Duodenal mucosa (tissue), 2 donors: ENCODE results near the gene JPH4.

Source experiments
- H3K27ac ChIP-seq: one replicate; pipeline ENCODE4 v1.7.0; 2013; ENCODE audit warnings: low read depth, low read length
- H3K27me3 ChIP-seq, 2 donors: one replicate each; pipeline ENCODE4 v1.7.0; 2013; ENCODE audit warnings: low read length in 2 of 2, control low read depth in 1 of 2; ENCODE audit not compliant: insufficient read depth in 2 of 2, control insufficient read depth in 1 of 2
- H3K36me3 ChIP-seq, 2 donors: one replicate each; pipeline ENCODE4 v1.7.0; 2013; ENCODE audit warnings: low read length in 2 of 2, control low read depth in 1 of 2; ENCODE audit not compliant: insufficient read depth in 2 of 2, control insufficient read depth in 1 of 2
- H3K4me1 ChIP-seq, 2 donors: one replicate each; pipeline ENCODE4 v1.7.0; 2013; ENCODE audit warnings: low read length in 2 of 2, control low read depth in 1 of 2; ENCODE audit not compliant: insufficient read depth in 2 of 2, control insufficient read depth in 1 of 2
- H3K4me3 ChIP-seq, 2 donors: one replicate each; pipeline ENCODE4 v1.7.0; 2013; ENCODE audit warnings: low read length in 2 of 2, low read depth in 1 of 2
- H3K9ac ChIP-seq, 2 donors: one replicate each; pipeline ENCODE4 v1.7.0; 2013; ENCODE audit warnings: low read length in 2 of 2, low read depth in 1 of 2
- H3K9me3 ChIP-seq, 2 donors: one replicate each; pipeline ENCODE4 v1.7.0; 2013; ENCODE audit warnings: low read length in 2 of 2, control low read depth in 1 of 2; ENCODE audit not compliant: control insufficient read depth in 1 of 2

Gene JPH4

GRCh38 chr14:23571701-23572523, 6.7 kb downstream of the JPH4 start:
- Histone ChIP-seq H3K9me3 (no peaks in the 10 kb centered on the region), H3K27me3 (peaks cover 20 to 23% of the 10 kb centered on the region in 2 donors), H3K9ac (no peak overlapping the region), H3K36me3 (no peaks in the 10 kb centered on the region), H3K27ac (no peak overlapping the region), H3K4me1 (peaks cover 15 to 19% of the 10 kb centered on the region in 2 donors), H3K4me3 (no peak overlapping the region)

- no peak overlapping the region for H3K27ac ChIP-seq
- H3K4me3 ChIP-seq, result no peak overlapping the region
- peaks cover 17 to 18% of the 10 kb centered on the region in 2 donors for H3K4me1 ChIP-seq
- H3K9ac ChIP-seq, result no peak overlapping the region
- no peaks in the 10 kb centered on the region for H3K9me3 ChIP-seq
- peaks cover 11 to 14% of the 10 kb centered on the region in 2 donors for H3K27me3 ChIP-seq
- H3K36me3 ChIP-seq, result peaks cover 0 to 3% of the 10 kb centered on the region in 2 donors
Observed at GRCh38 chr14:23570806-23571483, 7.6 kb downstream of the JPH4 start.

- Histone ChIP-seq H3K36me3 (peaks cover 5 to 17% of the 10 kb centered on the region in 2 donors), H3K9ac (no peak overlapping the region), H3K4me1 (peaks cover 17 to 18% of the 10 kb centered on the region in 2 donors), H3K9me3 (no peaks in the 10 kb centered on the region), H3K27ac (no peak overlapping the region), H3K4me3 (no peak overlapping the region), H3K27me3 (peaks cover 4% of the 10 kb centered on the region in 2 donors)
Observed at GRCh38 chr14:23569443-23570151, 9.0 kb downstream of the JPH4 start.

- Histone ChIP-seq H3K27me3 (peaks cover 4% of the 10 kb centered on the region in 2 donors), H3K4me3 (no peak overlapping the region), H3K36me3 (peaks cover 5 to 25% of the 10 kb centered on the region in 2 donors), H3K9me3 (no peaks in the 10 kb centered on the region), H3K9ac (no peak overlapping the region), H3K4me1 (peaks cover 17 to 18% of the 10 kb centered on the region in 2 donors), H3K27ac (no peak overlapping the region)
Observed at GRCh38 chr14:23568600-23569331, 9.8 kb downstream of the JPH4 start.

- H3K9ac ChIP-seq, result peak overlapping the region; percentile 80 to 81
- H3K27me3 ChIP-seq, result peaks cover 0 to 4% of the 10 kb centered on the region in 2 donors
- no peaks in the 10 kb centered on the region for H3K9me3 ChIP-seq
- no peak overlapping the region for H3K27ac ChIP-seq
- peak overlapping the region in 1 of 2 donors; percentile 81 for H3K4me3 ChIP-seq
- H3K4me1 ChIP-seq, result peaks cover 17 to 18% of the 10 kb centered on the region in 2 donors
- peaks cover 5 to 31% of the 10 kb centered on the region in 2 donors for H3K36me3 ChIP-seq
Observed at GRCh38 chr14:23568021-23568599, 10.5 kb downstream of the JPH4 start.

GRCh38 chr14:23567186-23568020, 11.2 kb downstream of the JPH4 start, which contains the start of gene AP1G2:
Gene AP1G2 (minus strand): TSS chr14:23567791. CDS start chr14:23567314, 477 bp downstream.
- Histone ChIP-seq H3K4me3 (peak within 1 kb of the TSS; percentile 81 to 90), H3K9me3 (no peaks in the 10 kb centered on the region), H3K27me3 (peaks cover 0 to 4% of the 10 kb centered on the region in 2 donors), H3K27ac (peak within 1 kb of the TSS; percentile 60), H3K4me1 (peaks cover 17 to 18% of the 10 kb centered on the region in 2 donors), H3K36me3 (peaks cover 5 to 32% of the 10 kb centered on the region in 2 donors), H3K9ac (peak within 1 kb of the TSS; percentile 80 to 81)

- peaks cover 11 to 38% of the 10 kb centered on the region in 2 donors for H3K36me3 ChIP-seq
- no peaks in the 10 kb centered on the region for H3K9me3 ChIP-seq
- H3K27me3 ChIP-seq, result peaks cover 0 to 4% of the 10 kb centered on the region in 2 donors
- H3K27ac ChIP-seq, result no peak overlapping the region
- peak overlapping the region; percentile 81 to 90 for H3K4me3 ChIP-seq
- peaks cover 17 to 18% of the 10 kb centered on the region in 2 donors for H3K4me1 ChIP-seq
- H3K9ac ChIP-seq, result peak overlapping the region; percentile 80 to 81
Observed at GRCh38 chr14:23566778-23567185, 11.8 kb downstream of the JPH4 start.

- peak overlapping the region; percentile 81 to 90 for H3K4me3 ChIP-seq
- H3K9me3 ChIP-seq, result no peaks in the 10 kb centered on the region
- H3K9ac ChIP-seq, result peak overlapping the region; percentile 80 to 81
- no peaks in the 10 kb centered on the region for H3K27me3 ChIP-seq
- no peak overlapping the region for H3K27ac ChIP-seq
- H3K36me3 ChIP-seq, result peaks cover 14 to 44% of the 10 kb centered on the region in 2 donors
- peaks cover 17 to 18% of the 10 kb centered on the region in 2 donors for H3K4me1 ChIP-seq
Observed at GRCh38 chr14:23566112-23566777, 12.3 kb downstream of the JPH4 start.
